Psoas muscle (tissue), 8 donors: ENCODE results near the gene BST2. TPM values are rescaled to one million over a fixed set of nuclear protein-coding genes. Genes with fewer than 3 reads are reported as not detected.

Source experiments
- ATAC-seq, 4 donors: fragments of 200-7000 bp; cut with Tn5 transposase; one replicate each; pipeline ENCODE4 v1.9.1; 2020; ENCODE audit warnings: moderate library complexity in 3 of 4, mild to moderate bottlenecking in 2 of 4
- DNase-seq, 2 donors: peaks; one replicate each; pipeline ENCODE4 v3.0.0-alpha.2; 2020
- H3K27ac ChIP-seq: fragments of 200-600 bp; one replicate; pipeline ENCODE4 v1.8.0; 2022
- H3K27me3 ChIP-seq, 3 donors: fragments of 200-600 bp in 1 of 3; one replicate each; pipeline versions ENCODE4 v1.6.1 to v1.8.0; 2013 to 2022; ENCODE audit warnings: low read length in 2 of 3, mild to moderate bottlenecking in 2 of 3, moderate library complexity in 1 of 3; ENCODE audit not compliant: insufficient read depth in 3 of 3
- H3K36me3 ChIP-seq, 2 donors: fragments of 200-600 bp in 1 of 2; one replicate each; pipeline versions ENCODE4 v1.6.1 to v1.8.0; 2013 to 2022; ENCODE audit warnings: low read depth in 1 of 2, mild to moderate bottlenecking in 1 of 2, moderate library complexity in 1 of 2; ENCODE audit not compliant: insufficient read depth in 1 of 2
- H3K4me1 ChIP-seq: fragments of 200-600 bp; one replicate; pipeline ENCODE4 v1.8.0; 2022
- H3K4me3 ChIP-seq: fragments of 200-600 bp; one replicate; pipeline ENCODE4 v1.8.0; 2022; ENCODE audit warnings: mild to moderate bottlenecking
- H3K9me3 ChIP-seq: fragments of 200-600 bp; one replicate; pipeline ENCODE4 v1.8.0; 2022
- WGBS, 3 donors: extraction: QIAGEN DNeasy Blood & Tissue Kit; methylation state at CpG; one replicate each; pipeline versions ENCODE4 v1.1.6 to v1.1.7; 2013; 5-methylcytosine and 5-hydroxymethylcytosine counted together
- intact Hi-C, 2 donors: fragments of 100-400 bp; cut with DNase I; formaldehyde crosslinking; loops; one replicate each; pipeline versions ENCODE4 v1.11.0 to v1.14.2; 2022
- polyA plus RNA-seq, 3 donors: library from polyadenylated mRNA; stranded (reverse); fragments of 200-250 nt; gene quantifications; one replicate each; pipeline ENCODE4 v1.2.3, GENCODE V29; 2013
- total RNA-seq, 4 donors: library from RNA; stranded (reverse); fragmentation: NEBNext Ultra II Directional in 2 of 4; extraction: Animal tissue kit (Norgen Biotek cat#: 25700) in 2 of 4; gene quantifications; one replicate each; pipeline versions ENCODE4 v1.2.1 to v1.2.4, GENCODE V29; 2021 to 2023
- TF ChIP-seq, protein P1 (sequence below): fragments of 200-600 bp; IDR thresholded peaks from one replicate; pipeline ENCODE4 v1.8.0; 2022; ENCODE audit warnings: antibody characterized with exemption
- donor health status: healthy with polysubstance abuse.
- donor health status: DM: no; HTN: no; CAD: no; lungs with moderate emphysema.
- donor health status: Bipolar disorder and iron deficiency.
- donor health status: healthy.
- donor health status: DM: yes; HTN: yes; CAD: no.
- donor health status: DM: no; HTN: no; CAD: no.
- donor health status: DM: no; HTN: no; CAD: no.
- donor health status: DM: yes; HTN: yes; CAD: no.

Gene BST2
- total and polyA plus RNA-seq, 7 donors = 18.3 to 47.7 (median 34.4) TPM

GRCh38 chr19:17429641-17430113 lies 24.2 kb upstream of the BST2 start:
- TF ChIP-seq, protein P1, sequence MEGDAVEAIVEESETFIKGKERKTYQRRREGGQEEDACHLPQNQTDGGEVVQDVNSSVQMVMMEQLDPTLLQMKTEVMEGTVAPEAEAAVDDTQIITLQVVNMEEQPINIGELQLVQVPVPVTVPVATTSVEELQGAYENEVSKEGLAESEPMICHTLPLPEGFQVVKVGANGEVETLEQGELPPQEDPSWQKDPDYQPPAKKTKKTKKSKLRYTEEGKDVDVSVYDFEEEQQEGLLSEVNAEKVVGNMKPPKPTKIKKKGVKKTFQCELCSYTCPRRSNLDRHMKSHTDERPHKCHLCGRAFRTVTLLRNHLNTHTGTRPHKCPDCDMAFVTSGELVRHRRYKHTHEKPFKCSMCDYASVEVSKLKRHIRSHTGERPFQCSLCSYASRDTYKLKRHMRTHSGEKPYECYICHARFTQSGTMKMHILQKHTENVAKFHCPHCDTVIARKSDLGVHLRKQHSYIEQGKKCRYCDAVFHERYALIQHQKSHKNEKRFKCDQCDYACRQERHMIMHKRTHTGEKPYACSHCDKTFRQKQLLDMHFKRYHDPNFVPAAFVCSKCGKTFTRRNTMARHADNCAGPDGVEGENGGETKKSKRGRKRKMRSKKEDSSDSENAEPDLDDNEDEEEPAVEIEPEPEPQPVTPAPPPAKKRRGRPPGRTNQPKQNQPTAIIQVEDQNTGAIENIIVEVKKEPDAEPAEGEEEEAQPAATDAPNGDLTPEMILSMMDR = no peak
- H3K4me1 ChIP-seq = peaks cover 3% of the 10 kb centered on the region
- H3K36me3 ChIP-seq = no peaks in the 10 kb centered on the region
- no peak overlapping the region for H3K27ac ChIP-seq
- no peaks in the 10 kb centered on the region for H3K27me3 ChIP-seq
- no peak overlapping the region for H3K4me3 ChIP-seq
- 18 to 31% (median 18%) methylated on average over 17 of the region's 17 CpGs for WGBS, 3 donors
- ATAC-seq (peak in 3 of 4 donors; percentile 59 to 78 (median 68)), DNase-seq (peak; percentile 61 to 76)
- H3K9me3 ChIP-seq = no peaks in the 10 kb centered on the region
- intact Hi-C loops = no loop called here

GRCh38 chr19:17424743-17425365 lies 19.4 kb upstream of the BST2 start:
- Histone ChIP-seq H3K9me3 (no peaks in the 10 kb centered on the region), H3K4me1 (peaks cover 3% of the 10 kb centered on the region), H3K27me3 (no peaks in the 10 kb centered on the region), H3K27ac (no peak overlapping the region), H3K4me3 (no peak overlapping the region), H3K36me3 (peaks cover 0 to 11% of the 10 kb centered on the region in 2 donors)
- ATAC-seq (no peak), DNase-seq (peak; percentile 34 to 62)
- intact Hi-C loops = no loop called here
- TF ChIP-seq, protein P1 = no peak
- WGBS, 3 donors = 35 to 37% (median 36%) methylated on average over 24 to 27 of the region's 27 CpGs

GRCh38 chr19:17423429-17424208 lies 18.2 kb upstream of the BST2 start:
- H3K4me1 ChIP-seq = peaks cover 5% of the 10 kb centered on the region
- no peak overlapping the region for H3K4me3 ChIP-seq
- H3K27me3 ChIP-seq = no peaks in the 10 kb centered on the region
- H3K27ac ChIP-seq = no peak overlapping the region
- TF ChIP-seq, protein P1 = no peak
- no peak for ATAC-seq
- 89 to 95% (median 92%) methylated on average over 20 of the region's 20 CpGs for WGBS, 3 donors
- H3K9me3 ChIP-seq = no peaks in the 10 kb centered on the region
- no peak for DNase-seq
- intact Hi-C loops = no loop called here
- H3K36me3 ChIP-seq = peaks cover 0 to 11% of the 10 kb centered on the region in 2 donors

GRCh38 chr19:17421942-17422341 lies 16.5 kb upstream of the BST2 start:
- no peak overlapping the region for H3K27ac ChIP-seq
- no peak overlapping the region for H3K4me3 ChIP-seq
- peaks cover 0 to 4% (median 0%) of the 10 kb centered on the region in 3 donors for H3K27me3 ChIP-seq
- TF ChIP-seq, protein P1 = no peak
- DNase-seq = no peak
- 93 to 97% (median 96%) methylated on average over 4 of the region's 4 CpGs for WGBS, 3 donors
- H3K4me1 ChIP-seq = peaks cover 5% of the 10 kb centered on the region
- H3K36me3 ChIP-seq = peaks cover 0 to 11% of the 10 kb centered on the region in 2 donors
- intact Hi-C loops = no loop called here
- ATAC-seq = no peak
- no peaks in the 10 kb centered on the region for H3K9me3 ChIP-seq
